ENCODE data around the gene PLXDC2. TPM values are rescaled to one million over a fixed set of nuclear protein-coding genes. Genes with fewer than 3 reads are reported as not detected.

PLXDC2 gene
- total RNA-seq: 1.3 and 1.5 TPM in 2 replicates

DNA sequence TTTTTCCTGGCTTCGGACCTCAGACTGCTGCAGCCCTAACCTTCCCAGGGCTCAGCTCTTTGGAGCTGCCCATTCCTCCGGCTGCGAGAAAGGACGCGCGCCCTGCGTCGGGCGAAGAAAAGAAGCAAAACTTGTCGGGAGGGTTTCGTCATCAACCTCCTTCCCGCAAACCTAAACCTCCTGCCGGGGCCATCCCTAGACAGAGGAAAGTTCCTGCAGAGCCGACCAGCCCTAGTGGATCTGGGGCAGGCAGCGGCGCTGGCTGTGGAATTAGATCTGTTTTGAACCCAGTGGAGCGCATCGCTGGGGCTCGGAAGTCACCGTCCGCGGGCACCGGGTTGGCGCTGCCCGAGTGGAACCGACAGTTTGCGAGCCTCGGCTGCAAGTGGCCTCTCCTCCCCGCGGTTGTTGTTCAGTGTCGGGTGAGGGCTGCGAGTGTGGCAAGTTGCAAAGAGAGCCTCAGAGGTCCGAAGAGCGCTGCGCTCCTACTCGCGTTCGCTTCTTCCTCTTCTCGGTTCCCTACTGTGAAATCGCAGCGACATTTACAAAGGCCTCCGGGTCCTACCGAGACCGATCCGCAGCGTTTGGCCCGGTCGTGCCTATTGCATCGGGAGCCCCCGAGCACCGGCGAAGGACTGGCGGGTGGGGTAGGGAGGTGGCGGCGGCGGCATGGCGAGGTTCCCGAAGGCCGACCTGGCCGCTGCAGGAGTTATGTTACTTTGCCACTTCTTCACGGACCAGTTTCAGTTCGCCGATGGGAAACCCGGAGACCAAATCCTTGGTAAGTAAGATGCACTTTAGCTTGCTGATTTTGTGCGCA is at the start of gene PLXDC2:
Gene PLXDC2, plus strand, starts transcription at position 22 of the 820 bp plus-strand sequence.

Small RNAs within 50 kb of the gene (small RNA-seq; reads per million reads assigned to genes)
- gene RNU6-1212P: not detected

Measured in vein endothelial cell (primary cell).